Measurements from ENCODE around the gene C19orf81.

- TF ChIP-seq CTCF (conservative IDR thresholded peaks at IDR 0.05; ENCODE audit: low read length) (no peak), EZH2phosphoT487 (IDR thresholded peaks at IDR 0.05; ENCODE audit: borderline replicate concordance) (no peak)
Observed at GRCh38 chr19:50640368-50640767, 8.9 kb upstream of the C19orf81 start.
